Neural progenitor cell (in vitro differentiated cells): ENCODE results near the gene ZBTB4.

Experiments used
- CTCF ChIP-seq: fragments of 200-600 bp; sonication (generic); IDR thresholded peaks from 2 replicates; pipeline ENCODE4 v1.5.1; 2017; ENCODE audit warnings: antibody characterized with exemption, mild to moderate bottlenecking
- EZH2 ChIP-seq: fragments of 200-600 bp; sonication (generic); IDR thresholded peaks from 2 replicates; pipeline ENCODE4 v1.6.1; 2017; ENCODE audit warnings: antibody characterized with exemption, mild to moderate bottlenecking, moderate library complexity
- EZH2phosphoT487 ChIP-seq: fragments of 200-600 bp; sonication (generic); IDR thresholded peaks from 2 replicates; pipeline ENCODE4 v1.6.1; 2017; ENCODE audit warnings: antibody characterized with exemption

- no peak for TF ChIP-seq CTCF
- no peak for TF ChIP-seq EZH2
- no peak for TF ChIP-seq EZH2phosphoT487
These were observed 22.3 kb upstream of the ZBTB4 start for GRCh38 chr17:7501729-7502128.
